GM19328 (cell line): ENCODE data around the gene STUB1.

Experiments used
- ATAC-seq: cut with Tn5 transposase; IDR thresholded peaks from one replicate; pipeline ENCODE4 v1.9.1; 2021; ENCODE audit warnings: mild to moderate bottlenecking, moderate library complexity; ENCODE audit not compliant: unreplicated experiment

Gene STUB1

GRCh38 chr16:662597-662996, 17.6 kb upstream of the STUB1 start:
- no peak for ATAC-seq

- ATAC-seq: no peak
Measured at GRCh38 chr16:666572-666971, 13.6 kb upstream of the STUB1 start.

GRCh38 chr16:667113-667779, 13.0 kb upstream of the STUB1 start:
- ATAC-seq: no peak

GRCh38 chr16:667780-668518, 12.3 kb upstream of the STUB1 start, which contains the start of gene RHOT2:
TSS of gene RHOT2 (plus strand) at chr16:668132. CDS start at chr16:668200, 68 bp downstream.
- ATAC-seq: peak; percentile 88

- ATAC-seq: no peak
Measured at GRCh38 chr16:668519-669171, 11.6 kb upstream of the STUB1 start.

- ATAC-seq: no peak
Measured at GRCh38 chr16:669666-670065, 10.5 kb upstream of the STUB1 start.

- ATAC-seq: no peak
Measured at GRCh38 chr16:670485-671352, 9.5 kb upstream of the STUB1 start.

GRCh38 chr16:671353-672131, 8.7 kb upstream of the STUB1 start:
- no peak for ATAC-seq

GRCh38 chr16:672371-672770, 7.8 kb upstream of the STUB1 start:
- no peak for ATAC-seq

- ATAC-seq: no peak
Measured at GRCh38 chr16:672851-673250, 7.4 kb upstream of the STUB1 start.

- ATAC-seq: no peak
Measured at GRCh38 chr16:673399-673991, 6.7 kb upstream of the STUB1 start.

- no peak for ATAC-seq
Measured at GRCh38 chr16:674214-674881, 5.9 kb upstream of the STUB1 start.

GRCh38 chr16:674968-675883, 5.0 kb upstream of the STUB1 start, which contains the start of gene RHBDL1:
TSS of gene RHBDL1 (plus strand) at chr16:675671. CDS start at chr16:675791, 120 bp downstream.
- ATAC-seq: no peak

GRCh38 chr16:675884-676564, 4.2 kb upstream of the STUB1 start:
- no peak for ATAC-seq

GRCh38 chr16:676565-676902, 3.7 kb upstream of the STUB1 start:
- ATAC-seq: no peak

GRCh38 chr16:676913-677312, 3.3 kb upstream of the STUB1 start:
- ATAC-seq: no peak

- ATAC-seq: no peak
Measured at GRCh38 chr16:677316-678190, 2.7 kb upstream of the STUB1 start.
